NCI-H2171 treated with DMSO at 0.1 percent for 48 hours (cell line): ENCODE data around the gene ATRAID.

Experiments
- DNase-seq: peaks from one replicate; lab custom pipeline; 2025; lab: John Stamatoyannopoulos, UW

ATRAID gene

GRCh38 chr2:27219091-27219490, 7.2 kb downstream of the ATRAID start:
- no peak for DNase-seq

GRCh38 chr2:27220091-27220490, 8.2 kb downstream of the ATRAID start:
- no peak for DNase-seq

- DNase-seq: no peak
Observed at GRCh38 chr2:27221166-27221565, 9.3 kb downstream of the ATRAID start.

DNA sequence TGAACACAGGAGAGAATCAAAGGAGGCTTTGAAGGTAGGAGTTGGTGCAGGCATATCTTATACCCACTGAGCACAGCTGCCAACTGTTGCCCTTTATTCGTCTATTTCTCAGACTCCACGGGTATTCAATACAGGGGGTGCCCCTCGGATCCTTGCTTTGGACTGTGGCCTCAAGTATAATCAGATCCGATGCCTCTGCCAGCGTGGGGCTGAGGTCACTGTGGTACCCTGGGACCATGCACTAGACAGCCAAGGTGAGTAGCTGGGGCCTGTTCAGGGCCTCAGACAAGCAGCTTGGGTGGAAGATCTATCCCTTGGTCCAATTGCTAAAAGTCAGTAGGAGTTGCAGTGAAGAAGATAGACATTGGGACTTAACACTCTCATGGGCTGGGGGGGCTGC, 10.6 kb downstream of the ATRAID start:
- no peak for DNase-seq

- DNase-seq: no peak
Observed at GRCh38 chr2:27223416-27223815, 11.6 kb downstream of the ATRAID start.

DNA sequence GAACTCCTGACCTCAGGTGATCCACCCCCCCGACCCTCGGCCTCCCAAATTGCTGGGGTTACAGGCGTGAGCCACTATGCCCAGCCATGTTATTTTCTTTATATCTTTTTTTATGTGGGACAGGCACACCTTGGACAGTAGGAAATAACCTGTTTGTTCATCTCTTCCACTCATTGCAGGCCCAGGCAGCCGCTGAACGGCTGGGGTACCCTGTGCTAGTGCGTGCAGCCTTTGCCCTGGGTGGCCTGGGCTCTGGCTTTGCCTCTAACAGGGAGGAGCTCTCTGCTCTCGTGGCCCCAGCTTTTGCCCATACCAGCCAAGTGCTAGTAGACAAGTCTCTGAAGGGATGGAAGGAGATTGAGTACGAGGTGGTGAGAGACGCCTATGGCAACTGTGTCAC, 13.7 kb downstream of the ATRAID start:
- no peak for DNase-seq

DNA sequence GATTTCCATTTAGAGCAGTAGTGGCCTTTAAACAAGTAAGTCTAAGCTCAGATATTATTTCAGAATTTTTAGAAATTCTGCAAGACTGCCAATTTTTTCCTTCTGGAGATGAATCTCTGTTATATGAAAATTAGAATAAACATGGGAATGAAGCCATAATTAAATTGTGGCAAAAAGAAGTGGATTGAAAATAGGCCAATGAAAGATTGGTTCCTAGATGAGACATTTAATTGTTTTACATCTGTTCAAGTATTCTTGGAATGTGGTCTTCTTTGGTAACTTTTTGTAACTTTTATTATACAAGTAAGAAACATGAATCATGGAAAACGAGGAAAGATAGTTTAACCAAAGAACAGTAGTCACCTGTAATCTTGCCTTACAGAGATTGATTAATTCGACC, 15.7 kb downstream of the ATRAID start:
- no peak for DNase-seq

DNA sequence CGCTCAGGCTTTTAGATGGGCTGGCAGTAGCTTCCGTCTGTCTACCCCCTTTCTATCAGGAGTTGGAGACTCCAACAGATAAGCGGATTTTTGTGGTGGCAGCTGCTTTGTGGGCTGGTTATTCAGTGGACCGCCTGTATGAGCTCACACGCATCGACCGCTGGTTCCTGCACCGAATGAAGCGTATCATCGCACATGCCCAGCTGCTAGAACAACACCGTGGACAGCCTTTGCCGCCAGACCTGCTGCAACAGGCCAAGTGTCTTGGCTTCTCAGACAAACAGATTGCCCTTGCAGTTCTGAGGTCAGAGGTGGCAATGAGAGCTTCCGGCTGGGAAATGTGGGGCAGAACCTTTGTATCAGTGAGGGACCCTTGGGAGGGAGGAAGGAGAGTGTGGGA, 20.1 kb downstream of the ATRAID start:
- no peak for DNase-seq

DNA sequence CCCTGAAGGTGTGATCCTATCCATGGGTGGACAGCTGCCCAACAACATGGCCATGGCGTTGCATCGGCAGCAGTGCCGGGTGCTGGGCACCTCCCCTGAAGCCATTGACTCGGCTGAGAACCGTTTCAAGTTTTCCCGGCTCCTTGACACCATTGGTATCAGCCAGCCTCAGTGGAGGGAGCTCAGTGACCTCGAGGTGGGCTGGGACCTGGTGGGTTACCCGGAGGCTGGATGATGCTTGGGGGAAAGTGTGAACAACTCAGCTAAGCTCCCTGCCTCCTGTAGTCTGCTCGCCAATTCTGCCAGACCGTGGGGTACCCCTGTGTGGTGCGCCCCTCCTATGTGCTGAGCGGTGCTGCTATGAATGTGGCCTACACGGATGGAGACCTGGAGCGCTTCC, 21.5 kb downstream of the ATRAID start:
- DNase-seq: no peak

DNA sequence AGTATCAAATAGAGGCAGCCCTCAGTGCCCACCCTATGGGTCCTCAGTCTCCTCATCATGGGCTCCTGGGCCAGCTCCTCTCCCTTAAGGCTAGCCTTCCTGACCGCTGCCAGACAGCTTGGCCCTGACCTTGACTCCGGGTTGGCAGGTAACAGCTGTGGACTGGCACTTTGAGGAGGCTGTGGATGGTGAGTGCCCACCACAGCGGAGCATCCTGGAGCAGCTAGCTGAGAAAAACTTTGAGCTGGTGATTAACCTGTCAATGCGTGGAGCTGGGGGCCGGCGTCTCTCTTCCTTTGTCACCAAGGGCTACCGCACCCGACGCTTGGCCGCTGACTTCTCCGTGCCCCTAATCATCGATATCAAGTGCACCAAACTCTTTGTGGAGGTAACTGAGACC, 24.3 kb downstream of the ATRAID start:
- DNase-seq: no peak

GRCh38 chr2:27236626-27237025, 24.8 kb downstream of the ATRAID start:
- DNase-seq: no peak

DNA sequence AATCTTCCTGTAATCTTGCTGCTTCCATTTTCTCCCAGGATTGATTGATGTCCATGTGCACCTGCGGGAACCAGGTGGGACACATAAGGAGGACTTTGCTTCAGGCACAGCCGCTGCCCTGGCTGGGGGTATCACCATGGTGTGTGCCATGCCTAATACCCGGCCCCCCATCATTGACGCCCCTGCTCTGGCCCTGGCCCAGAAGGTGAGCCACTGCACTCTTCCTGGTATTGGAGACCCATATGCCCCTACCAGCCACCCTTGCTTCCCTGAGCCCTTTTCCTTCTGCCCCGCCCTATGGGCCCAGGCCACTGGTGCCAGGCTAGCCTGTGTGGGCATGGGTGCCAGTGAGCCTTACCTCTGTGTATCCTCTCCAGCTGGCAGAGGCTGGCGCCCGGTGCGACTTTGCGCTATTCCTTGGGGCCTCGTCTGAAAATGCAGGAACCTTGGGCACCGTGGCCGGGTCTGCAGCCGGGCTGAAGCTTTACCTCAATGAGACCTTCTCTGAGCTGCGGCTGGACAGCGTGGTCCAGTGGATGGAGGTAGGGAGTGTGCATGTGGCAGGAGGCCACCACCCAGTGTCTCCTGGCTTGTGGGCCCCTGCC, 25.6 kb downstream of the ATRAID start:
- DNase-seq: no peak

DNA sequence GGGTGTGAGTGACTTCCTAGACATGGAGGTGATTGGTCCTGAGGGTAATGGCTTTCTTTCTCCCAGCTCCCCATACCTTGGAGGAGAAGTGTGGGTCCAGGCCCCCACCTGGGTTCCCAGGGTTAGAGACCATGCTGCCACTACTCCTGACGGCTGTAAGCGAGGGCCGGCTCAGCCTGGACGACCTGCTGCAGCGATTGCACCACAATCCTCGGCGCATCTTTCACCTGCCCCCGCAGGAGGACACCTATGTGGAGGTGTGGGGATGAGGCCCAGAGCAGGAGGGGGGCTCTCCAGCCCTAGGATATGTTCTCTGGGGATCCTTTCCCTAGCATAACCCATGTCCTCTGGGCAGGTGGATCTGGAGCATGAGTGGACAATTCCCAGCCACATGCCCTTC, 27.1 kb downstream of the ATRAID start:
- DNase-seq: no peak

GRCh38 chr2:27240406-27240805, 28.6 kb downstream of the ATRAID start:
- DNase-seq: no peak

GRCh38 chr2:27241761-27242613, 30.1 kb downstream of the ATRAID start:
- DNase-seq: no peak

- no peak for DNase-seq
Observed at GRCh38 chr2:27242614-27242951, 30.7 kb downstream of the ATRAID start.

DNA sequence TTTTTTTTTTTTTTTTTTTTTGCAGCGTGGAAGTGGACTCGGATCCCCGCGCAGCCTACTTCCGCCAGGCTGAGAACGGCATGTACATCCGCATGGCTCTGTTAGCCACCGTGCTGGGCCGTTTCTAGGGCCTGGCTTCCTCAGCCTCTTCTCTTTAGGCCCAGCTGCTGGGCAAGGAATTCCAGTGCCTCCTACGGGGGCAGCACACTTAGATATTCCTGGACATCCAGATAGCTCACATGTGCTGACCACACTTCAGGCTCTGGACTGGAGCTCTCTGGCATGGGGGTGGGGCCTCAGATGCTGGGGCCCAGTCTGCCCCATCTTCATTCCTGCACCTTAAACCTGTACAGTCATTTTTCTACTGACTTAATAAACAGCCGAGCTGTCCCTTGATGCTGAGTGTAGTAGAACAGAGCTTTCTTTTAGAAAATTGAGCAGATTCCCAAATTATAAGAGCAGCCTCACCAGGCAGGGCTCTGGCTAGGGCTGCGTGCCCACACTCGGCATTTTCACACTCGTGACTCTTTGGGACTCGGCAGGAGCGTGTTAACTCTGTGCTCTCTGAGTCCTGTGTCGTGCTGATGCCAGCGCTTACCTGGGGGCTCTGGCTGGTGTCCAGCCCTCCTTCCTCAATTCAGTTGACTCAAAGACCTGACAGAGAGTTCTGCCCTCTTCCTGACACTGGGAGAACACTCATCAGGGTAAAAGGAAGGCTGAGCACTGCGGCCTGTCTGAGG, 31.7 kb downstream of the ATRAID start:
- no peak for DNase-seq

DNA sequence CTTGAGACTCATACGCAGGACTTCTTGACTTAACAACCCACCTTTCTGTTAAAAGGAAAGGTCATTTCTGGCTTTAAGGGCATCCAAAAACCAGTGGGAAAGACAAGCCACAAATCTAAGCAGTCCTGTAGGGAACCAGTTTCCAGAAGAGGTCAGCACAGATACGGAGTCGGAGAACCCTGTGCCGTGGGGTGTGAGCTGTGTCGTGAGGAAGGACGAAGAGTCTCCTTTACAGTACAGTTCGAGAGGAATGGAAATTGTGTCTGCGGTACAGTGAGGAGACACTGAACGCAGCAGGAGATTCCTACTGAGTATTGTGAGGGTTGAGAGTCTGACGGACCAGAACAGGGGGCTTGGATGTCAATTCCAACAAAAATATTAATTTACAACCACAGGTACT, 33.3 kb downstream of the ATRAID start:
- DNase-seq: no peak

DNA sequence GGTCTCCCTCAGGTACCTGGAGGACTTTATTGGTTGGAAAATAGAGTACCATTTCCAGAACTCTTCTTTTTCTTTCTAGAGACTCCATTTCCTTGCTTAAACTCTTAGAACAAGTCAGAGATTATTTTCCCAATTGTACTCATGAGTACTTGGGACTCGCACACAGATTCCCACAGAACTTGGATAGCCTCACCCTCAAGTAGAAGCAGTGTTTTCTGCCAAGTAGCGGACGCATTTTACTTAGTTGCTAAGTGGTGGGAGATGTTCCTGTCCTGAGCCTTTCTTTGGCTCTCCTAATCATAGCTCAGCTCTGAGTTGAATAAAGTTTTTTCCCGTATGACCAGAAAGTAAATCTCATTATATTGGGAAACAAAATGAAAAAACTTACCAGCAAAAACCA, 33.8 kb downstream of the ATRAID start:
- DNase-seq: no peak

DNA sequence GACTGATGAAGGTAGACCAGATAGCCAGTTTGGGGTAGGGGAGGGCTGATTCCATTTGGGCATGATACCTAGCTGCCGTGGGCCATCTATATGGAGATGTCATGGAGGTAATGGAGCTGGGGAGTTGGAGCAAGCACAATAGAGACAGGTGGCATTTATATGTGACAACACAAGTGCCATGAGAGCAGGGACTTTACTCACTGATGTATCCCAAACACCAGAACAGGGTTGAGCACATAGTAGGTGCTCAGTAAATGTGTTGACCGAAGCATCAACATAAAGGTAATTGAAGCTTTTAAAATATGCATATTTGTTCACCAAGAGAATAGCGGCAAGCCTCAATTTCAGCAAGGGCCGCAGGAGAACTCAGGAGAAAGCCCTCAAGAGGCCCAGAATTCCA, 36.1 kb downstream of the ATRAID start:
- no peak for DNase-seq

GRCh38 chr2:27249159-27249890, 37.5 kb downstream of the ATRAID start:
- DNase-seq: no peak

DNA sequence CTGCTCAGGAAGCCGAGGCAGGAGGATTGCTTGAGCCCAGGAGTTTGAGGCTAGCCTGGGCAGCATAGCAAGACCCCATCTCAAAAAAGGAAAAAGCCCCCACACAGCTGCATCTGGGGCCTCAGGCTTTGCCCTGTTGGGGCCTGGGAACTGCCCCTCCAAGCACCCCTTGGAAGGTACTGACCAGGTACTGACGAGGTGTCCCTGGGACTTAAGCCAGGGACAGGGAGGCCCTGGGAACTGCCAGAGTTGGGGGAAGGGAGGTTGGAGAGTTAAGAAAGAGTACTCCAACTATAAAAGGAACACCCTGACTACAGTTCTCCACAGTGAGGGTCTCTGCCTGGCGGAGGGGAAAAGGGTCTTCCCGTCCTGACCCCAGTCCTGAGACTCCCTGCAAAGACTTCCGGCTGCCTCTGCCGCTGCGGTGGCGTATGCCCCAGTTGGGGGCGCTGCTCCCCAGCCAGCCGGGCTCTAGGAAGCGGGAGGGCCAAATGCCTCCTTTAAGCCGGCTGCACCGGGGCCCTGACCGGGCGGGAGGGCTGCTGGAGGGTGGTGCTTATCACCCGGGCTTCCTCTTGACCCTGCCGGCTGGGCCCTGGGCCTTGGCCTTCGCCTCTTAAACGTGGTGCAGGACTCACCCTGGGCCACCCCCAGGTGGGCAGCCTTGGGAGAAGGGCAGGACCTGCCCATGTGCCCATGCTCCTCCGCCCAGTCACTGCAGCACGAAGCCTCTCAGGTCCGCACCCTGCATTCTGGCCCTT, 38.2 kb downstream of the ATRAID start:
- DNase-seq: no peak
